ENCODE results near the gene C6orf136.
A peak's percentile ranks its signal among the peaks of the same experiment; 100 is the strongest.

The C6orf136 gene

DNA sequence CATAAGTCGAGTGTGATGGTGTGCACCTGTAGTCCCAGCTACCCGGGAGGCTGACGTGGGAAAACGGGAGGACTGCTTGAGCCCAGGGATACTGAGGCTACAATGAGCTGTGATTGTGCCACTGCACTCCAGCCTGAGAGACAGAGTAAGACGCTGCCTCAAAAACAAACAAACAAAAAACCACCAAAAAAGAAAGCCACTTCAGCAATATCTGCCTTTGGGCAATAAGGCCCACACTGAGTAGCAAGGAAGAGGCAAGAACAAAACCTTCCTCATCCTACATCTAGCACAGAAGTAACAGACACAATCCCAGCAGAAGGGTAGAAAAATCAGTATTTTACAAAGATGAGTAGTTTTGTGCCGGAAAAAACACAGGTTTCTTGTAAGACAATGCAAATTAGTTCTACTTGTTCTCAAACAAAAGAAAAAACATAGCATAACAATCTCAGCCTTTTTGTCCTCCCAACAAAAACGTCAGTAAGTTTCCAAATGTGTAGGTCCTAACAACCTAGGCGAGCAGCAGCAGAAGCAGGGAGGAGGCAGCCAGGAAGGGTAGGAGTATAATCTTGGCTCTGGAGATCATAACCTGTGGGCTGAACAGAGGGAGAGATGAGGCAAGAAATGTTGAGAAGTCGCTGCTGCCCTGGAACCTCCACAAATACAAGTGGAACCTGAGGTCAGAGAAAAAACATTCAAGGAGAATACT, 35.6 kb upstream of the C6orf136 start:
- H3K9me3 ChIP-seq (ENCODE audit: control insufficient read depth in 1 of 2, low read length in 2 of 2), result no peaks in the 10 kb centered on the region
- H3K4me3 ChIP-seq (ENCODE audit: low read depth in 1 of 2, low read length in 2 of 2), result no peak overlapping the region
- H3K4me1 ChIP-seq (ENCODE audit: control insufficient read depth in 1 of 2, insufficient read depth in 2 of 2, low read length in 2 of 2), result peaks cover 22 to 23% of the 10 kb centered on the region in 2 donors
- no peak overlapping the region for H3K27ac ChIP-seq (ENCODE audit: low read depth, low read length)
- H3K9ac ChIP-seq (ENCODE audit: low read depth in 1 of 2, low read length in 2 of 2), result no peak overlapping the region
- H3K36me3 ChIP-seq (ENCODE audit: control insufficient read depth in 1 of 2, insufficient read depth in 2 of 2, low read length in 2 of 2), result peaks cover 35 to 46% of the 10 kb centered on the region in 2 donors
- H3K27me3 ChIP-seq (ENCODE audit: control insufficient read depth in 1 of 2, insufficient read depth in 2 of 2, low read length in 2 of 2), result no peaks in the 10 kb centered on the region

DNA sequence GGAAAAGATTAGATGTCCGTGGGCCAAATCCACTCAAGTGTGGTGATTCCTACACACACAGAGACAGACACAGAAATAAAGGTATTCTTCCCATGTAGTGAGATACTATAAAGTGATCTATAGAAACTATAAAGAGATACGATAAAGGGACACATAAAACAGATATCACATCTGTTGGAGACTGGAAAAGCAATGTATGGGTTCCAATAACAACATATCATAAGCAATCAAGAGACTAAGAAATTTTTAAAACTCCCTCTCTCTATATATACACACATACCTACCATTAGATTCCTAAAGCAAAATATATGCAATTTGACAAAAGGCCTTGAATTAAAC, 35.1 kb upstream of the C6orf136 start:
- H3K4me1 ChIP-seq (ENCODE audit: control insufficient read depth in 1 of 2, insufficient read depth in 2 of 2, low read length in 2 of 2), result peaks cover 22 to 23% of the 10 kb centered on the region in 2 donors
- no peaks in the 10 kb centered on the region for H3K9me3 ChIP-seq (ENCODE audit: control insufficient read depth in 1 of 2, low read length in 2 of 2)
- no peak overlapping the region for H3K27ac ChIP-seq (ENCODE audit: low read depth, low read length)
- H3K4me3 ChIP-seq (ENCODE audit: low read depth in 1 of 2, low read length in 2 of 2), result no peak overlapping the region
- no peaks in the 10 kb centered on the region for H3K27me3 ChIP-seq (ENCODE audit: control insufficient read depth in 1 of 2, insufficient read depth in 2 of 2, low read length in 2 of 2)
- H3K9ac ChIP-seq (ENCODE audit: low read depth in 1 of 2, low read length in 2 of 2), result no peak overlapping the region
- H3K36me3 ChIP-seq (ENCODE audit: control insufficient read depth in 1 of 2, insufficient read depth in 2 of 2, low read length in 2 of 2), result peaks cover 35 to 46% of the 10 kb centered on the region in 2 donors

DNA sequence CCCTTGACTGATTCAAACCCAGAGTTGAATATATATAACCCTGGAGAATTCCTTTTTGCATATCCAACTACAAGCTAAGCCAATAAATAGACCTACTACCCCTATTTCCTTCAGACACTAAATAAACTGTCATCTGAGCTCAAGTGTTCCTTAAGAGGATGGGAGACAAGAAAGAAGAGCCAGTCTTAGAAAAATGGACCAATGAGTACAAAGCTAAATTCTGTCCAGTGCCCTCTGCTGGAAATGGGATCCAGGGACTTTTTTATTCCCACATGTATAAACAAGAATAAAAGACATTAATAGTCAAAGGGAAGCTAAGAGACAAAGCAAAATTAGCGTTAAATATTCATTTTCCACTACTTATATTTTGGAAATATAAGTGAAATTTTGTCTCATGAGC, 34.7 kb upstream of the C6orf136 start:
- Histone ChIP-seq H3K27me3 (ENCODE audit: control insufficient read depth in 1 of 2, insufficient read depth in 2 of 2, low read length in 2 of 2) (no peaks in the 10 kb centered on the region), H3K9ac (ENCODE audit: low read depth in 1 of 2, low read length in 2 of 2) (no peak overlapping the region), H3K9me3 (ENCODE audit: control insufficient read depth in 1 of 2, low read length in 2 of 2) (no peaks in the 10 kb centered on the region), H3K27ac (ENCODE audit: low read depth, low read length) (no peak overlapping the region), H3K4me1 (ENCODE audit: control insufficient read depth in 1 of 2, insufficient read depth in 2 of 2, low read length in 2 of 2) (peaks cover 22 to 23% of the 10 kb centered on the region in 2 donors), H3K4me3 (ENCODE audit: low read depth in 1 of 2, low read length in 2 of 2) (no peak overlapping the region), H3K36me3 (ENCODE audit: control insufficient read depth in 1 of 2, insufficient read depth in 2 of 2, low read length in 2 of 2) (peaks cover 35 to 44% of the 10 kb centered on the region in 2 donors)

DNA sequence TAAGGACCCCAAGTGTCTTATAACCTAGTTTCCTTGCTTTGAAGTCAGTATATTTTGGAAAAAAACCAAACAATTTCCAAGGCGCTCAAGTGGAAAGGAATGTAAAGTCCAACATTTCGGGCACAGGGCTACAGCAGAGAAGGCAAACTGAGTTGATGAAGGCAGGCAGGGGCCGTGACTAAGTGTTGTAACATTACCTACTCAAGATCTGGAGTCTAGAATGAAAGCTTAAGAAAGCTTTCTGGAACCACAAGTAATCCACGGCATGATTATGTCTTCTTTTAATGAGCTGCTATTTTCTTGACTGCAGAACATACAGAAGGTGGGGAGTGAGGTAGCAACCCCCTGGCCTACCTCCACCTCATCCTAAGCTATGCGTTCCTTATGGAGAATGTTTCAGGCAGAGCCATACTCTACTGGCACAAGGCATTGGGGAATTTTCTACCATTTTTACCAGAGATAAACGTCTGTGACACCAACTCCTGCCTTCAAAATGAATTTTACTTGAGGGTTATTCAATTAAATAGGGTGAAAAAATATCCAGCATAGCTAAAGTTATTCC, 34.2 kb upstream of the C6orf136 start:
- no peak overlapping the region for H3K4me3 ChIP-seq (ENCODE audit: low read depth in 1 of 2, low read length in 2 of 2)
- peaks cover 31 to 40% of the 10 kb centered on the region in 2 donors for H3K36me3 ChIP-seq (ENCODE audit: control insufficient read depth in 1 of 2, insufficient read depth in 2 of 2, low read length in 2 of 2)
- H3K9ac ChIP-seq (ENCODE audit: low read depth in 1 of 2, low read length in 2 of 2), result no peak overlapping the region
- H3K27me3 ChIP-seq (ENCODE audit: control insufficient read depth in 1 of 2, insufficient read depth in 2 of 2, low read length in 2 of 2), result no peaks in the 10 kb centered on the region
- peaks cover 22 to 23% of the 10 kb centered on the region in 2 donors for H3K4me1 ChIP-seq (ENCODE audit: control insufficient read depth in 1 of 2, insufficient read depth in 2 of 2, low read length in 2 of 2)
- H3K27ac ChIP-seq (ENCODE audit: low read depth, low read length), result no peak overlapping the region
- H3K9me3 ChIP-seq (ENCODE audit: control insufficient read depth in 1 of 2, low read length in 2 of 2), result no peaks in the 10 kb centered on the region

DNA sequence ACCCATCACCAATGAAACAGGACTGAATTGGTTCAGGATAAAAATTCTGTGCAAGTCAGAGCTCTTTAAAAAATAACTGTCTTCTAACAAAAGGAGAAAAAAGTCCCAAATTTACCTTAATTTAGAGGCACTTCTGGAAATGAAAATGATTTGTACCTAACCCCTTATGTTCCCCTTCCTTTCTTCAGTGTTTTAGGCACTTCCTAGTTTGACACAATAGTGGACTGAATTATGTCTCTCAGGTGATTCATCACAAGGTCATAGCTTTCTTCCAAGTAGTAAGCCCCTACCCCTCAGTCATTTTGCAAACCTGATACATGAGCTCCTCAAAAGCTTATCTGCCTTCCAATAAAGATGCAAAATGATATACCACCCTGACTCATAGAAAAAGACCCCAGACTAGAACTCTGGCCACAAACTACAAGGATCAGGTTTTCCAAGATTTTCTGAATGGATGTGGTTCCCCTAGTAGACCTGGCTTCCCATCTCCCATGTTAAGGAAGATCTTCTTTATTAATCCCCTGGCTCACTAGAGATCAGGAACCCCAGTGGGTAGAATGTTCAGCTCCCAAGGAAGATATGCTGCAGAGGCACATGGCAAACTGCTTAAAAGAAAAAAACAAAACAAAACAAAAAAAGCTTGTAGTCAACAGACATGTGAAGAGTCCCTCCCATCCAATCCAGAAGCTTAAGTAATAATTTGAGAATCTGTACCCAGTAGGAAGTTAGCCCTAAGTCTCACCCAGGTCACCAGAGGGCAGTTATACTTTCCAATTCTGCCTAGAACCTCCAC, 33.5 kb upstream of the C6orf136 start:
- Histone ChIP-seq H3K9ac (ENCODE audit: low read depth in 1 of 2, low read length in 2 of 2) (peak overlapping the region in 1 of 2 donors; percentile 87), H3K27ac (ENCODE audit: low read depth, low read length) (no peak overlapping the region), H3K36me3 (ENCODE audit: control insufficient read depth in 1 of 2, insufficient read depth in 2 of 2, low read length in 2 of 2) (peaks cover 29 to 34% of the 10 kb centered on the region in 2 donors), H3K27me3 (ENCODE audit: control insufficient read depth in 1 of 2, insufficient read depth in 2 of 2, low read length in 2 of 2) (no peaks in the 10 kb centered on the region), H3K9me3 (ENCODE audit: control insufficient read depth in 1 of 2, low read length in 2 of 2) (no peaks in the 10 kb centered on the region), H3K4me1 (ENCODE audit: control insufficient read depth in 1 of 2, insufficient read depth in 2 of 2, low read length in 2 of 2) (peaks cover 25% of the 10 kb centered on the region in 2 donors), H3K4me3 (ENCODE audit: low read depth in 1 of 2, low read length in 2 of 2) (no peak overlapping the region)

DNA sequence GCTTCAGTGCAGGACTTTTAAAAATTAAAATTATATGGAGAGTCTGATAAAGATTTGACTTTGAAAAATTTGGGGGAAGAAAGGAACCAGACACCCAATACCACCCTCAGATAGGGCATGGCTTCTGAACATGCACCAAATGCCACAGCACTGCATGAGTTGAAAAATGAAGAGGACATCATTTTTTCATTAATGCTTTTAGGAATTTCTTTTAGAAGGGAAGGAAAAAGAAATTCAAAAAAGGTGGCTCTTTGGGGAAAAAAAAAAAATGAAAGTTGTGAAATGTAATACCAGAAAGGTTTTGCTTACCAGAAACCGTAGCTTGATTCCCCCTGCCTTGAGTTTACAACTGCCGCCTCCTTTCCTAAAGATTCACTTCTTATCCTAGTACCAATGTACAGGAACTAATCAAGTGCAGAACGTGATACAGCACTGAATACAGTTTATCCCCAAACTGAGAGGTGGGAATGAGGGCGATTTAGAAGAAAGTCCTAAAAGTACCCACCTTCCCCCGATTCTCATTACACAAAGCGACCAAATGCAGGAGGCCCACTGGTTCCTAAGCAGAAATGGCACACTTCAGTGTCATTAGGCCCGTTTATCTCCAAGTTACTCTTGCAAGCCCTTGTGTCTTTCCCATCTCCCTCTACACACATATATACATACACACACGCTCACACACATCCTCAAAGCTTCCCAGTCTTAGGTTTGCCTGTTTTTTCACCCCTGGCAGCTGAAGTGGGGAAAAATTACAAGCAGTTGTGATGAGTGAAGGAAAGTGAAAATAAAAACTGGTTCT, 32.7 kb upstream of the C6orf136 start:
- H3K27ac ChIP-seq (ENCODE audit: low read depth, low read length), result peak overlapping the region; percentile 64
- no peaks in the 10 kb centered on the region for H3K27me3 ChIP-seq (ENCODE audit: control insufficient read depth in 1 of 2, insufficient read depth in 2 of 2, low read length in 2 of 2)
- peak overlapping the region; percentile 63 to 99 for H3K4me3 ChIP-seq (ENCODE audit: low read depth in 1 of 2, low read length in 2 of 2)
- peaks cover 22 to 26% of the 10 kb centered on the region in 2 donors for H3K36me3 ChIP-seq (ENCODE audit: control insufficient read depth in 1 of 2, insufficient read depth in 2 of 2, low read length in 2 of 2)
- peak overlapping the region; percentile 87 to 100 for H3K9ac ChIP-seq (ENCODE audit: low read depth in 1 of 2, low read length in 2 of 2)
- H3K9me3 ChIP-seq (ENCODE audit: control insufficient read depth in 1 of 2, low read length in 2 of 2), result no peaks in the 10 kb centered on the region
- H3K4me1 ChIP-seq (ENCODE audit: control insufficient read depth in 1 of 2, insufficient read depth in 2 of 2, low read length in 2 of 2), result peaks cover 30 to 33% of the 10 kb centered on the region in 2 donors

DNA sequence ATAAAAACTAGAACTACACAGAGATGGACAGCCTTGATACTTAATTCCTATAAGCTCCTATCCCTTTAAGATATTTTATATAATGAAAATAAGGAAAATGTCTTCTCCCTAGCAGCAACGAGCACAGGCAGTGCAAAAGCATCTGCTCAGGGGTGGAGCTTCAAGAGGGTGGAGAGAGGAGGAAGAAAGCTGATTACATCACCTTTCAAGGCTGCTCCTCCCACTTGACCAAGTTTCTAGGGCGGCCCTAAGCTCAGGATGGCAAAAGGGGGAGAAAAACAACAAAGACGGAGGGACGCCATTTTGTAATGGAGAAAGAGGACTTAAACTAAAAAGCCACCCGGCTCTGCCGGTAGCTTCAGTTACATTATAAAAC, 32.1 kb upstream of the C6orf136 start:
- Histone ChIP-seq H3K9ac (ENCODE audit: low read depth in 1 of 2, low read length in 2 of 2) (peak overlapping the region; percentile 100), H3K9me3 (ENCODE audit: control insufficient read depth in 1 of 2, low read length in 2 of 2) (no peaks in the 10 kb centered on the region), H3K36me3 (ENCODE audit: control insufficient read depth in 1 of 2, insufficient read depth in 2 of 2, low read length in 2 of 2) (peaks cover 22 to 26% of the 10 kb centered on the region in 2 donors), H3K27me3 (ENCODE audit: control insufficient read depth in 1 of 2, insufficient read depth in 2 of 2, low read length in 2 of 2) (no peaks in the 10 kb centered on the region), H3K4me3 (ENCODE audit: low read depth in 1 of 2, low read length in 2 of 2) (peak overlapping the region; percentile 94 to 99), H3K27ac (ENCODE audit: low read depth, low read length) (peak overlapping the region; percentile 98), H3K4me1 (ENCODE audit: control insufficient read depth in 1 of 2, insufficient read depth in 2 of 2, low read length in 2 of 2) (peaks cover 30 to 36% of the 10 kb centered on the region in 2 donors)

DNA sequence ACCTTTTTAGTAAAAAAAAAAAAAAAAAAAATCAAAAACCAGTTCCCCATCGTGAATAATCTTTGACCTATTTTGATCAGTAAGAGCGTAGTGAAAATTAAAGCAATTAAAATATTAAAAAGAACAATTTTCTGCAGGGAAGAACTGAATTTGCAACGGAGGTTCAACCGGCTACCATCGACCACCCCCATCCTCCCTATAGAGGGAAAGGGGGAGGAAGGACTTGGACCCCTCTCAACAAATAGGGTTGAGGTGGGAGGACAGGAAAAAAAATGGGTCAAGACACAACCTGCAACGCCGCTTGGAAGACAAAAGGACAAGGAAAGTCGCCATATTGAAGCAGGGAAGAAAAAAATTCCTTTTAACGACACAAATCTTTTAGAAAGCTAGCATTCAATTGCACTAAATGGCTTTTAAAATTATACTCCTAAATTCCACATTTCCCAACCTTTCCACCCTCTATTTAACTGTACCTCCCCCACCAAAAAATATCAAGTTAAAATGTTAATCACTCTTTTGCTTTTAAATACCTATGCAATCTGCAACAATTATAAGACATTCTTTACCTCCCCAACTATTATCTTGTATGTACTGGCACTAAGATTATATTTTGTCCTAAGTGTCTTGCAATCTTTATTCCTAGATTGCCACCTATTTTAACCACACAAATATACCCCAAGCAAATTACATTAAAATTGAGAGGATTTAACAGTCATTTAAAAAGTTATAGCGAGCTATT, 31.5 kb upstream of the C6orf136 start:
- Histone ChIP-seq H3K9me3 (ENCODE audit: control insufficient read depth in 1 of 2, low read length in 2 of 2) (no peaks in the 10 kb centered on the region), H3K27ac (ENCODE audit: low read depth, low read length) (peak overlapping the region; percentile 98), H3K27me3 (ENCODE audit: control insufficient read depth in 1 of 2, insufficient read depth in 2 of 2, low read length in 2 of 2) (no peaks in the 10 kb centered on the region), H3K9ac (ENCODE audit: low read depth in 1 of 2, low read length in 2 of 2) (peak overlapping the region; percentile 100), H3K4me1 (ENCODE audit: control insufficient read depth in 1 of 2, insufficient read depth in 2 of 2, low read length in 2 of 2) (peaks cover 30 to 36% of the 10 kb centered on the region in 2 donors), H3K4me3 (ENCODE audit: low read depth in 1 of 2, low read length in 2 of 2) (peak overlapping the region; percentile 94 to 99), H3K36me3 (ENCODE audit: control insufficient read depth in 1 of 2, insufficient read depth in 2 of 2, low read length in 2 of 2) (peaks cover 22 to 23% of the 10 kb centered on the region in 2 donors)

DNA sequence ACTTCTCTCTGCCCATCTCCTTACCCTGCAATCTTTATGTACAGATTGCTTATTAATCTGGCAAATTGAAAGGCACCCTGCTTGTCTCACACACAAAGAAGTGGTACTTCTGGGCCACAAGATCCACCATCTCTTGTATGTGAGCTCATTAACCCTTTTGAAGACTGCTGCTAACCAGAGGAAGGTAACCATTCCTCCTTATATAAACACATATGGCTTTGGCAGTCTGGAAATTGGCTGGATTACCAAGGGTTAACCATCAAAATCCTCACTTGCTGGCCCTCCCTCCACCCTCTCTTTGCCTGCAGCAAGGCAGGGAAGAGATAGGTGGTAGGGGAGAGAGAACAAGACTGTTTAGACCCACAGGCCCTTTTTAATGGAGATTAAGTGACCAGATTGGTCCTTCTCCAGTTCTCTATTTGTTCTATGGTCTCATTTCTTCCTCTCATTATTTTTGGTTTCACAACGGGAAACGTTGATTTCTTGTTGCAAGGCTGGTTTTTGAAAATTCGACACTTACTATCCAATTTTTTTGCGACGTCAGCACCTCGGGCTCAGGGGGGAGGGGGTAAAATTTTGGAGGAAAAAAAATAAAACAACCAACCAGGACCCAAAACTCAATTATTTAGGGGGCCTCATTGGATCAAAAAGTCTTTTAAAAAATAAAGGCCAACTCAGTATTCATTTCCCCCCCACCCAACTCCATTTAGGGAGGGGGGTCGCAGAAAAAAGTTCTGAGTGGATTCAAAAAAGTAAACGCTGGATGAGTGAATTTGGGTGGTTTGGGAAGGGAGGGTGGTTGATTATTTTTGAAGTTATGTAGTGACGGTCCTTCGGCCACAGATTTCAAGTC, 30.7 kb upstream of the C6orf136 start:
- H3K36me3 ChIP-seq (ENCODE audit: control insufficient read depth in 1 of 2, insufficient read depth in 2 of 2, low read length in 2 of 2), result peaks cover 23 to 28% of the 10 kb centered on the region in 2 donors
- peaks cover 30 to 36% of the 10 kb centered on the region in 2 donors for H3K4me1 ChIP-seq (ENCODE audit: control insufficient read depth in 1 of 2, insufficient read depth in 2 of 2, low read length in 2 of 2)
- H3K9me3 ChIP-seq (ENCODE audit: control insufficient read depth in 1 of 2, low read length in 2 of 2), result no peaks in the 10 kb centered on the region
- peak overlapping the region; percentile 100 for H3K9ac ChIP-seq (ENCODE audit: low read depth in 1 of 2, low read length in 2 of 2)
- H3K27me3 ChIP-seq (ENCODE audit: control insufficient read depth in 1 of 2, insufficient read depth in 2 of 2, low read length in 2 of 2), result no peaks in the 10 kb centered on the region
- peak overlapping the region; percentile 98 for H3K27ac ChIP-seq (ENCODE audit: low read depth, low read length)
- peak overlapping the region; percentile 94 to 99 for H3K4me3 ChIP-seq (ENCODE audit: low read depth in 1 of 2, low read length in 2 of 2)
